Measurements from ENCODE around the gene PERM1. TPM values are rescaled to one million over a fixed set of nuclear protein-coding genes. Genes with fewer than 3 reads are reported as not detected.

PERM1 gene
- total and polyA plus RNA-seq, 9 of the 15 experiments (the other 6 are each of a cell fraction or from before 2014, with no cell fraction given), result not detected

DNA sequence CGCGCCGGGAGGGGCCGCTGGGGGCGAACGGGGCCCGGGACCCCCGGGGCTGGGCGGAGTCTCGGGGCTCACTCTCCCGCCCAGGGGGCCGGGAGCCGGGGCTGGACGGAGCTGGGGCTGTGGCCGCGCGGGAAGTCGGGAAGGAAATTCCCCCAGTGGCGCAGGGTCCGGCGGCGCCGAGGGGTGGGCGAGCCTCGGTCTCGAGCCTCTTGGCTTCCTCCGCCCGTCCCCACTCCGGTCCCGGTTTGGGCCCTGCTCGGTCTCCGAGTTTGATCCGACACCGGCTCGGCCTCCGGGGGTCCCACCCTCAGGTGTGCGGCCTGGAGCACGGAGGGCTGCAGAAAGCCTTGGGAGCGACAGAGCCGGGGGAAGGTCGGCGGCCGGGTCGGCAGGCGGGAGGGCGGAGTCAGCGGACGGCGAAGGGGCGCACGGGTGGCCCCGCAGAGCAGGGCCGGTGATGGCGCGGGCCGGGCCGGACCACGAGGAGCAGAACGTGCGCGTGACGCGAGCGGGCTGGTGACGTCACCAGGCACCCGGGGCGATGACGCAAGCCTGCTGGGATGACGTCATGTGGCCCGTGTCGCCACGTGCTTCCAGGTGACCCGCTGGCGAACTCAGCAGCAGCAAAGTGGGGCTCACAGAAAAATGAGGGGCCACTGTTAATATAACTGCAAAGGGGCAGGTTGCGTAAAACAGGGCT is 18.6 kb upstream of the PERM1 start (continued):
- TF ChIP-seq, protein P1, sequence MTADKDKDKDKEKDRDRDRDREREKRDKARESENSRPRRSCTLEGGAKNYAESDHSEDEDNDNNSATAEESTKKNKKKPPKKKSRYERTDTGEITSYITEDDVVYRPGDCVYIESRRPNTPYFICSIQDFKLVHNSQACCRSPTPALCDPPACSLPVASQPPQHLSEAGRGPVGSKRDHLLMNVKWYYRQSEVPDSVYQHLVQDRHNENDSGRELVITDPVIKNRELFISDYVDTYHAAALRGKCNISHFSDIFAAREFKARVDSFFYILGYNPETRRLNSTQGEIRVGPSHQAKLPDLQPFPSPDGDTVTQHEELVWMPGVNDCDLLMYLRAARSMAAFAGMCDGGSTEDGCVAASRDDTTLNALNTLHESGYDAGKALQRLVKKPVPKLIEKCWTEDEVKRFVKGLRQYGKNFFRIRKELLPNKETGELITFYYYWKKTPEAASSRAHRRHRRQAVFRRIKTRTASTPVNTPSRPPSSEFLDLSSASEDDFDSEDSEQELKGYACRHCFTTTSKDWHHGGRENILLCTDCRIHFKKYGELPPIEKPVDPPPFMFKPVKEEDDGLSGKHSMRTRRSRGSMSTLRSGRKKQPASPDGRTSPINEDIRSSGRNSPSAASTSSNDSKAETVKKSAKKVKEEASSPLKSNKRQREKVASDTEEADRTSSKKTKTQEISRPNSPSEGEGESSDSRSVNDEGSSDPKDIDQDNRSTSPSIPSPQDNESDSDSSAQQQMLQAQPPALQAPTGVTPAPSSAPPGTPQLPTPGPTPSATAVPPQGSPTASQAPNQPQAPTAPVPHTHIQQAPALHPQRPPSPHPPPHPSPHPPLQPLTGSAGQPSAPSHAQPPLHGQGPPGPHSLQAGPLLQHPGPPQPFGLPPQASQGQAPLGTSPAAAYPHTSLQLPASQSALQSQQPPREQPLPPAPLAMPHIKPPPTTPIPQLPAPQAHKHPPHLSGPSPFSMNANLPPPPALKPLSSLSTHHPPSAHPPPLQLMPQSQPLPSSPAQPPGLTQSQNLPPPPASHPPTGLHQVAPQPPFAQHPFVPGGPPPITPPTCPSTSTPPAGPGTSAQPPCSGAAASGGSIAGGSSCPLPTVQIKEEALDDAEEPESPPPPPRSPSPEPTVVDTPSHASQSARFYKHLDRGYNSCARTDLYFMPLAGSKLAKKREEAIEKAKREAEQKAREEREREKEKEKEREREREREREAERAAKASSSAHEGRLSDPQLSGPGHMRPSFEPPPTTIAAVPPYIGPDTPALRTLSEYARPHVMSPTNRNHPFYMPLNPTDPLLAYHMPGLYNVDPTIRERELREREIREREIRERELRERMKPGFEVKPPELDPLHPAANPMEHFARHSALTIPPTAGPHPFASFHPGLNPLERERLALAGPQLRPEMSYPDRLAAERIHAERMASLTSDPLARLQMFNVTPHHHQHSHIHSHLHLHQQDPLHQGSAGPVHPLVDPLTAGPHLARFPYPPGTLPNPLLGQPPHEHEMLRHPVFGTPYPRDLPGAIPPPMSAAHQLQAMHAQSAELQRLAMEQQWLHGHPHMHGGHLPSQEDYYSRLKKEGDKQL (CRISPR knock-in tag; IDR thresholded peaks at IDR 0.05; ENCODE audit: borderline replicate concordance), result peak; percentile 93; the same call in 1 of the 2 replicates
- TF ChIP-seq, protein P2, sequence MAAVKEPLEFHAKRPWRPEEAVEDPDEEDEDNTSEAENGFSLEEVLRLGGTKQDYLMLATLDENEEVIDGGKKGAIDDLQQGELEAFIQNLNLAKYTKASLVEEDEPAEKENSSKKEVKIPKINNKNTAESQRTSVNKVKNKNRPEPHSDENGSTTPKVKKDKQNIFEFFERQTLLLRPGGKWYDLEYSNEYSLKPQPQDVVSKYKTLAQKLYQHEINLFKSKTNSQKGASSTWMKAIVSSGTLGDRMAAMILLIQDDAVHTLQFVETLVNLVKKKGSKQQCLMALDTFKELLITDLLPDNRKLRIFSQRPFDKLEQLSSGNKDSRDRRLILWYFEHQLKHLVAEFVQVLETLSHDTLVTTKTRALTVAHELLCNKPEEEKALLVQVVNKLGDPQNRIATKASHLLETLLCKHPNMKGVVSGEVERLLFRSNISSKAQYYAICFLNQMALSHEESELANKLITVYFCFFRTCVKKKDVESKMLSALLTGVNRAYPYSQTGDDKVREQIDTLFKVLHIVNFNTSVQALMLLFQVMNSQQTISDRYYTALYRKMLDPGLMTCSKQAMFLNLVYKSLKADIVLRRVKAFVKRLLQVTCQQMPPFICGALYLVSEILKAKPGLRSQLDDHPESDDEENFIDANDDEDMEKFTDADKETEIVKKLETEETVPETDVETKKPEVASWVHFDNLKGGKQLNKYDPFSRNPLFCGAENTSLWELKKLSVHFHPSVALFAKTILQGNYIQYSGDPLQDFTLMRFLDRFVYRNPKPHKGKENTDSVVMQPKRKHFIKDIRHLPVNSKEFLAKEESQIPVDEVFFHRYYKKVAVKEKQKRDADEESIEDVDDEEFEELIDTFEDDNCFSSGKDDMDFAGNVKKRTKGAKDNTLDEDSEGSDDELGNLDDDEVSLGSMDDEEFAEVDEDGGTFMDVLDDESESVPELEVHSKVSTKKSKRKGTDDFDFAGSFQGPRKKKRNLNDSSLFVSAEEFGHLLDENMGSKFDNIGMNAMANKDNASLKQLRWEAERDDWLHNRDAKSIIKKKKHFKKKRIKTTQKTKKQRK (IDR thresholded peaks at IDR 0.05; ENCODE audit: borderline replicate concordance, low read depth, low read length), result no peak
- TF ChIP-seq ZNF197 (CRISPR knock-in tag; IDR thresholded peaks at IDR 0.05; ENCODE audit: low read depth) (0 out of 2 replicates have a peak, but pooled peaks have one; percentile 54), ESRRB (CRISPR knock-in tag; IDR thresholded peaks at IDR 0.05; ENCODE audit: borderline replicate concordance) (no peak), FOXA3 (CRISPR knock-in tag; conservative IDR thresholded peaks at IDR 0.05 in 1 of 2, IDR thresholded peaks at IDR 0.05 in 1 of 2) (peak in 1 of 2 experiments; percentile 92; a peak in 2 of 4 replicates), NCOA6 (IDR thresholded peaks at IDR 0.05) (peak; percentile 9; the same call in 1 of the 2 replicates), LCOR (CRISPR knock-in tag; IDR thresholded peaks at IDR 0.05) (peak; percentile 95), YY1 (IDR thresholded peaks at IDR 0.05; ENCODE audit: borderline replicate concordance in 1 of 3, control insufficient read depth in 1 of 3, extremely low read depth in 1 of 3, insufficient read depth in 3 of 3, insufficient read length in 1 of 3, insufficient replicate concordance in 2 of 3, low read depth in 1 of 3, low read length in 2 of 3) (peak in 1 of 3 experiments; percentile 47)
- TF ChIP-seq, protein P3, sequence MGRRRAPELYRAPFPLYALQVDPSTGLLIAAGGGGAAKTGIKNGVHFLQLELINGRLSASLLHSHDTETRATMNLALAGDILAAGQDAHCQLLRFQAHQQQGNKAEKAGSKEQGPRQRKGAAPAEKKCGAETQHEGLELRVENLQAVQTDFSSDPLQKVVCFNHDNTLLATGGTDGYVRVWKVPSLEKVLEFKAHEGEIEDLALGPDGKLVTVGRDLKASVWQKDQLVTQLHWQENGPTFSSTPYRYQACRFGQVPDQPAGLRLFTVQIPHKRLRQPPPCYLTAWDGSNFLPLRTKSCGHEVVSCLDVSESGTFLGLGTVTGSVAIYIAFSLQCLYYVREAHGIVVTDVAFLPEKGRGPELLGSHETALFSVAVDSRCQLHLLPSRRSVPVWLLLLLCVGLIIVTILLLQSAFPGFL (CRISPR knock-in tag; IDR thresholded peaks at IDR 0.05), result peak; percentile 97; the same call in 1 of the 2 replicates
- TF ChIP-seq, protein P4, sequence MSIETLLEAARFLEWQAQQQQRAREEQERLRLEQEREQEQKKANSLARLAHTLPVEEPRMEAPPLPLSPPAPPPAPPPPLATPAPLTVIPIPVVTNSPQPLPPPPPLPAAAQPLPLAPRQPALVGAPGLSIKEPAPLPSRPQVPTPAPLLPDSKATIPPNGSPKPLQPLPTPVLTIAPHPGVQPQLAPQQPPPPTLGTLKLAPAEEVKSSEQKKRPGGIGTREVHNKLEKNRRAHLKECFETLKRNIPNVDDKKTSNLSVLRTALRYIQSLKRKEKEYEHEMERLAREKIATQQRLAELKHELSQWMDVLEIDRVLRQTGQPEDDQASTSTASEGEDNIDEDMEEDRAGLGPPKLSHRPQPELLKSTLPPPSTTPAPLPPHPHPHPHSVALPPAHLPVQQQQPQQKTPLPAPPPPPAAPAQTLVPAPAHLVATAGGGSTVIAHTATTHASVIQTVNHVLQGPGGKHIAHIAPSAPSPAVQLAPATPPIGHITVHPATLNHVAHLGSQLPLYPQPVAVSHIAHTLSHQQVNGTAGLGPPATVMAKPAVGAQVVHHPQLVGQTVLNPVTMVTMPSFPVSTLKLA (conservative IDR thresholded peaks at IDR 0.05), result peak; percentile 99
- TF ChIP-seq, protein P5, sequence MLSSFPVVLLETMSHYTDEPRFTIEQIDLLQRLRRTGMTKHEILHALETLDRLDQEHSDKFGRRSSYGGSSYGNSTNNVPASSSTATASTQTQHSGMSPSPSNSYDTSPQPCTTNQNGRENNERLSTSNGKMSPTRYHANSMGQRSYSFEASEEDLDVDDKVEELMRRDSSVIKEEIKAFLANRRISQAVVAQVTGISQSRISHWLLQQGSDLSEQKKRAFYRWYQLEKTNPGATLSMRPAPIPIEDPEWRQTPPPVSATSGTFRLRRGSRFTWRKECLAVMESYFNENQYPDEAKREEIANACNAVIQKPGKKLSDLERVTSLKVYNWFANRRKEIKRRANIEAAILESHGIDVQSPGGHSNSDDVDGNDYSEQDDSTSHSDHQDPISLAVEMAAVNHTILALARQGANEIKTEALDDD (IDR thresholded peaks at IDR 0.05), result no peak

All from K562 (cell line).